GM12873 (cell line): ENCODE data around the gene AP1AR.

Source experiments
- TF ChIP-seq, protein P1 (sequence below): IDR thresholded peaks from 2 replicates; pipeline ENCODE4 v1.5.1; 2012; ENCODE audit warnings: low read depth, mild to moderate bottlenecking, moderate library complexity, low read length, control low read depth; ENCODE audit not compliant: insufficient read depth; ENCODE audit errors: missing control alignments

The AP1AR gene

DNA sequence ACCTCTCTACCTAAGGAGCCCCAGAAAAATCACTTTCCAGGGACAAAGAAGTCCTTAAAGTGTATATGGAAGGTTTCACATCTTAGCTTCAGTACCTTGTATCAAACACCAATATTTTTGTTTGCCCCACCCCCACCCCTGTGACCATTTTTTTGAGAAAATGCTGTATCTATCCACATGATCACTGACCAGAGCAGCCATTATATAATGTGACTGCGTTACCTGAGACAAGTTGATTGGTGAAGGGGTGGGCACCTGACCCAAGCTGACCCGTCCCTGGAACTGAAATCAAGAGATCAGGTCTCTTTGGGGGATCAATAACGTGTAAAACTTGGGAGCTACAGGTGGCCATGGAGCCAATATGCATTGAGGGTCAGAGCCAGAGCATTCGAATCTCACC lies 43.4 kb downstream of the AP1AR start:
- TF ChIP-seq, protein P1, sequence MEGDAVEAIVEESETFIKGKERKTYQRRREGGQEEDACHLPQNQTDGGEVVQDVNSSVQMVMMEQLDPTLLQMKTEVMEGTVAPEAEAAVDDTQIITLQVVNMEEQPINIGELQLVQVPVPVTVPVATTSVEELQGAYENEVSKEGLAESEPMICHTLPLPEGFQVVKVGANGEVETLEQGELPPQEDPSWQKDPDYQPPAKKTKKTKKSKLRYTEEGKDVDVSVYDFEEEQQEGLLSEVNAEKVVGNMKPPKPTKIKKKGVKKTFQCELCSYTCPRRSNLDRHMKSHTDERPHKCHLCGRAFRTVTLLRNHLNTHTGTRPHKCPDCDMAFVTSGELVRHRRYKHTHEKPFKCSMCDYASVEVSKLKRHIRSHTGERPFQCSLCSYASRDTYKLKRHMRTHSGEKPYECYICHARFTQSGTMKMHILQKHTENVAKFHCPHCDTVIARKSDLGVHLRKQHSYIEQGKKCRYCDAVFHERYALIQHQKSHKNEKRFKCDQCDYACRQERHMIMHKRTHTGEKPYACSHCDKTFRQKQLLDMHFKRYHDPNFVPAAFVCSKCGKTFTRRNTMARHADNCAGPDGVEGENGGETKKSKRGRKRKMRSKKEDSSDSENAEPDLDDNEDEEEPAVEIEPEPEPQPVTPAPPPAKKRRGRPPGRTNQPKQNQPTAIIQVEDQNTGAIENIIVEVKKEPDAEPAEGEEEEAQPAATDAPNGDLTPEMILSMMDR: no peak

DNA sequence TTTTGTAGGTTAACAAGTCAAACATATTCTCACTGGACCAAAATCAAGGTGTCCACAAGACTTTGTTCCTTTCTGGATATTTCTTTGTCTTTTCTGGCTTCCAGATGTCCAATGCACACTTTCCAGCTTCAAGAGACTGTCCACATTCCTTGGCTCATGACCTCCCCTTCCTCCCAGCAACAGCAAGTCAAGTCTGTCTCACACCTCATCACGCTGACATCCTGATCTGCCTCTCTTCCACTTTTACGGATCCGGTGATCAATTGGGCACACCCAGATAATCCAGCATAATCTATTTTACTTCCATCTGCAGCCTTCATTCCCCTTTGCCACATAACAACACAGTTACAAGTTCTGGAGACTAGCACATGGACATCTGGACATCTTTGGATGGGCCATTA lies 44.5 kb downstream of the AP1AR start:
- TF ChIP-seq, protein P1: no peak

DNA sequence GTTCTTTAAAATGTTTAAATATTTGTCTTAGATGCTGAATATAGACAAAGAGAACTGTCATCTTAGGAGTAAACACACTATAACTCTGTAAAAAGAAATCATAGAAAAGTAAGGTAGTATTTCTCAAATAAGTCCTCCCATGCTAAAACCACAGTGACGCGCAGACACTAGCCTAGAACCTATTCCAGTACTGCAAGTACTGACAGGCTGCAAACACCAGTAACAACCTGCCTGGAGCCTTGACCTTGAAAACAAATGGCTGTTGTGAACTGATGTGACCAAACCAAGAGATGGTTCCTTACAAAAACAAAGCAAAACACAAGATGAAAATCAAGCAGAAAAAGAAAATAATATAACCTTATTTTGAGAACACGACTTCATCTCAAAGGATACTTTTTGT lies 45.6 kb downstream of the AP1AR start:
- TF ChIP-seq, protein P1: no peak

DNA sequence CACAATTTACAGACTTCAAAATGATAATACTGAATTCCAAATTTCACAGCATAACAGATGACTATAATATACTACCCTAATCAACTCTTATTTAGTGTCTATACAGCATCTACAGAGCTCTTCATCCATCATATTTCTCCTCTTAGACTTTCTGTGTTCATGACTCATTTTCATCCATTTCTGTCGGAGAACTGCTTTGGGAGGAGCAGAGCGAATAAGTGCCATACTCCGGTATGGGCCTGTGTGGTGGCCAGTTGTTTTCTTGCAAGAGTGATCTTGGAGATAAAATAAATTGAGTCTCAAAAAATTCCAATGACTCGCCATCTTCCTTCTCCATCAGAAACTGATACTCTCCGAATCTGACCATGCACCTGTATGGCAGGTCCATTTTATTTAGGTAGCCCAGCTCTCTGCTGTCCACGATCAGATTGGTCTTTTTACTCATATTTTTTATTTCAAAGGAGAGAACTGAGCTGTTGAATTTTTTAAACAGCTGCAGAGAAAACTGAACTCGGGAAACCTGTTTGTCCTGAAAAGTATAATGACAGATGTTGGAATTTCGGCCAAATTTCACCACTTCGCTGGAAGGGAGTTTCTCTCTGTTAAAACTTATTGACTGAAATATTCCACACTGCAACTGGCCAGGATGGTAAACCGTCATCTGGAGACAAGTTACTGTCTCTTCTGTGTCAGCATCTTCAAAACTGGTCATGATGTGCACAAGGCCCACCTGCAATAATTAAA lies 46.3 kb downstream of the AP1AR start:
- TF ChIP-seq, protein P1: no peak

DNA sequence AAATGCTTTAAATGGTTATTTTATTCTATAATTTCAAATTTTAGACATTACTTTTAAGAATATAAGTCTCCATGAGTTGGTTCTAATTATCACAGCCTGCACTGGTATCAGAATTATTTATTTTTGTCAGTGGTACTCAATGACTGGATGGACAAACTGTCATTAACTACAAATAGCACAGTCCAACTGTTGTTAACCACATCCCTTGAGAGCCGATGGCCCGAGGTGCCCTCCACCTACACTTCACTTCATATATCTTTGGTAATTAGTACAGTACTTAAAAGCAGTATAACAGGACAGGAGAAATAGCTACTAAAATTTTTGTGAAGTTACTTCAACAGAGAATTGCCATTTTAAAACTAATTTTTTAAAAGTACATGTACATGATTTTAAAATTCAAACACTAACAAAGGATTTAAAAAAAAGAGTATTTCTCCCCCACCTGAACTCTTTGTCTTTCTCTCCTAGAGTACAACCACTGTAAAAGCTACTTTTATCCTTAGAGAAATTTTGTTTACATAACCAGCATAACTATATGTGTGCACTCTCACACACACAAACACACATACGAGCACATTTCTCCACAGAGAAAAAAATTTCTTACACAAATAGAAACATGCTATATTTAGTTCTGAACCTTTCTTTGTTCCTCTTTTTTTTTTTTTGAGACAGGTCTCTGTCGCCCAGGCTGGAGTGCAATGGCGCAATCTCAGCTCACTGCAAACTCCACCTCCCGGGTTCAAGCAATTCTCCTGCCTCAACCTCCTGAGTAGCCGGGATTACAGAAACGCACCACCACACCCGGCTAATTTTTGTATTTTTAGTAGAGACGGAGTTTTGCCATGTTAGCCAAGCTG lies 47.7 kb downstream of the AP1AR start:
- TF ChIP-seq, protein P1: no peak

DNA sequence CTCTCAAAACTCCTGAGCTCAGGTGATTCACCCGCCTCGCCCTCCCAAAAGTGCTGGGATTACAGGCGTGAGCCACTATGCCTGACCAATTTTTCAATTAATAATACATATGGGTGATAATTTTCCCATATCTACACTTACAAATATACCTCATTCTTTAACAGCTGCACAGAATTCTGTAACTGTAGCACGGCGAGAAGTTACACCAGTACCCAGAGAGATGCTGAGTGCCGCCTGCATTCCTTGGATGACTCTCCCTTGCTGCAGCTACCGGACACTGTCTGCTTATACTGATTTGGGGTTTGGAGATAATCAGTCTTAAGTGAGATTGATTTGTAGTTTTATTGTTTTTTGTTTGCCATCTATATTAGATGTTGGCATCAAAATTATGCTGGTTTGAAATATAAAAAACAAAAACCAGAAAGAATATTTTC lies 48.3 kb downstream of the AP1AR start:
- TF ChIP-seq, protein P1: no peak

DNA sequence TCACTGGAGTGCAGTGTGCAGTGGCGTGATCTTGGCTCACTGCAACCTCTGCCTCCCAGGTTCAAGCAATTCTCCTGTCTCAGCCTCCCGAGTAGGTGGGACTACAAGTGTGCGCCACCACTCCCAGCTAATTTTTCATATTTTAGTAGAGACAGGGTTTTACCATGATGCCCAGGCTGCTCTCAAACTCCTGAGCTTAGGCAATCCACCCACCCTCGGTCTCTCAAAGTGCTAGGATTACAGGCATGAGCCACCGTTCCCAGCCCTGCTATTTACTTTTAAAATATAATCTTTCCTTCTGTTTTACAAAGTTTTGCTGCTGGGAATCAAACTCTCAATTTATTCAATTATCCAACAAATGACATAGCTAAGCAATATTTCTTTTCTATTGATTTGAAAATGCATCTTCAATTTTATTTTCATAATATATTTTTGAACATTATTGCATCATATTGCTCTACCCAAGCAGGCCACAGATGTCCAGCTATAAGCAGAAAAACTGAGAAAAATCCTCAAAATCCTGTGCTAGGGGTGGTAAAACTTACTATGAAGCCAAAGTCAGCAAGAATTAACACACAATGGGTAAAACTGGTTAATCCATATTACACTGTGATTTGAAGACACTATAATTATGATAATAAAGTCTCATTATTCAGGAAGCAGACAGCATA lies 48.9 kb downstream of the AP1AR start:
- TF ChIP-seq, protein P1: no peak
